ENCODE results near the gene FAM200C.

FAM200C gene

DNA sequence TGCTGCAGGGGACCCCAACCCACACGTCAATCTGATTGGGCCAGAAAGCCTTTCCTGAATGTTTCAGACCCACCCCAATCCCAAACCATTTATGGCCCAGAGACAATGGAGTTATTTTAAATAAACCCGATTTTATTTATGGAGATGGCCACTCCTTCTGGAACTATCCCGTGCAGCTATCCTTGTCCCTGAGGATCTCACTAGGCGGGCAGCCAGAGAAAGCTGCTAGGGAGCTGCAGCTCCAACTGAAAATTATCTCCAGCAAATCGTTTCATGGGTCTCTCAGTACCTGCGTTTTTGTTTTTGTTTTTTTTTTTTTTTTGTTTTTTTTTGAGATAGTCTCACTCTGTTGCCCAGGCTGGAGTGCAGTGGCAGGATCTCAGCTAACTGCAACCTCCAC lies 52.4 kb downstream of the FAM200C start (continued):
- no peak for TF ChIP-seq TOX (CRISPR knock-in tag; IDR thresholded peaks at IDR 0.05; ENCODE audit: borderline replicate concordance)
- TF ChIP-seq, protein P1, sequence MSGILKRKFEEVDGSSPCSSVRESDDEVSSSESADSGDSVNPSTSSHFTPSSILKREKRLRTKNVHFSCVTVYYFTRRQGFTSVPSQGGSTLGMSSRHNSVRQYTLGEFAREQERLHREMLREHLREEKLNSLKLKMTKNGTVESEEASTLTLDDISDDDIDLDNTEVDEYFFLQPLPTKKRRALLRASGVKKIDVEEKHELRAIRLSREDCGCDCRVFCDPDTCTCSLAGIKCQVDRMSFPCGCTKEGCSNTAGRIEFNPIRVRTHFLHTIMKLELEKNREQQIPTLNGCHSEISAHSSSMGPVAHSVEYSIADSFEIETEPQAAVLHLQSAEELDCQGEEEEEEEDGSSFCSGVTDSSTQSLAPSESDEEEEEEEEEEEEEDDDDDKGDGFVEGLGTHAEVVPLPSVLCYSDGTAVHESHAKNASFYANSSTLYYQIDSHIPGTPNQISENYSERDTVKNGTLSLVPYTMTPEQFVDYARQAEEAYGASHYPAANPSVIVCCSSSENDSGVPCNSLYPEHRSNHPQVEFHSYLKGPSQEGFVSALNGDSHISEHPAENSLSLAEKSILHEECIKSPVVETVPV (CRISPR knock-in tag; IDR thresholded peaks at IDR 0.05): no peak
